ENCODE measurements around the gene TTYH1.
A peak's percentile ranks its signal among the peaks of the same experiment; 100 is the strongest.
"Not testable (repeated sequence)": the region's sequence is repeated elsewhere in the genome, so short reads cannot be mapped to it uniquely, and the experiment has no call there.

Gene TTYH1

GRCh38 chr19:54446349-54446748 is 31.1 kb downstream of the TTYH1 start:
- DNase-seq, result not testable (repeated sequence)

- no peak for DNase-seq
Observed at GRCh38 chr19:54448040-54448773, 32.9 kb downstream of the TTYH1 start.

- DNase-seq, result peak; percentile 88 to 91
Observed at GRCh38 chr19:54448774-54449700, 33.8 kb downstream of the TTYH1 start, which contains the start of gene LENG8. LENG8 (plus strand) TSS chr19:54449199; CDS start chr19:54451345, 2,146 bp downstream.

- no peak for DNase-seq
Observed at GRCh38 chr19:54449701-54450069, 34.4 kb downstream of the TTYH1 start.

- no peak for DNase-seq
Observed at GRCh38 chr19:54451331-54451871, 36.1 kb downstream of the TTYH1 start.

- no peak for DNase-seq
Observed at GRCh38 chr19:54451997-54452396, 36.7 kb downstream of the TTYH1 start.

- DNase-seq, result no peak
Observed at GRCh38 chr19:54452626-54453025, 37.4 kb downstream of the TTYH1 start.

- no peak for DNase-seq
Observed at GRCh38 chr19:54453921-54454780, 38.9 kb downstream of the TTYH1 start.

- DNase-seq, result no peak
Observed at GRCh38 chr19:54454781-54455675, 39.8 kb downstream of the TTYH1 start.

GRCh38 chr19:54455786-54456422 is 40.6 kb downstream of the TTYH1 start:
- DNase-seq, result no peak

- DNase-seq, result no peak
Observed at GRCh38 chr19:54456423-54457373, 41.4 kb downstream of the TTYH1 start.

- no peak for DNase-seq
Observed at GRCh38 chr19:54457773-54458647, 42.7 kb downstream of the TTYH1 start.

- DNase-seq, result no peak
Observed at GRCh38 chr19:54458648-54459281, 43.5 kb downstream of the TTYH1 start.

GRCh38 chr19:54459282-54460229 is 44.3 kb downstream of the TTYH1 start:
- DNase-seq, result no peak

GRCh38 chr19:54460230-54461005 is 45.2 kb downstream of the TTYH1 start:
- no peak for DNase-seq

- DNase-seq, result no peak
Observed at GRCh38 chr19:54461210-54461609, 45.9 kb downstream of the TTYH1 start.

Data from AML-193 (cell line).